ENCODE data around the gene CFAP77. TPM values are rescaled to one million over a fixed set of nuclear protein-coding genes. Genes with fewer than 3 reads are reported as not detected.

Gene CFAP77
- total RNA-seq, 2 experiments from 2014 or later, result not detected

DNA sequence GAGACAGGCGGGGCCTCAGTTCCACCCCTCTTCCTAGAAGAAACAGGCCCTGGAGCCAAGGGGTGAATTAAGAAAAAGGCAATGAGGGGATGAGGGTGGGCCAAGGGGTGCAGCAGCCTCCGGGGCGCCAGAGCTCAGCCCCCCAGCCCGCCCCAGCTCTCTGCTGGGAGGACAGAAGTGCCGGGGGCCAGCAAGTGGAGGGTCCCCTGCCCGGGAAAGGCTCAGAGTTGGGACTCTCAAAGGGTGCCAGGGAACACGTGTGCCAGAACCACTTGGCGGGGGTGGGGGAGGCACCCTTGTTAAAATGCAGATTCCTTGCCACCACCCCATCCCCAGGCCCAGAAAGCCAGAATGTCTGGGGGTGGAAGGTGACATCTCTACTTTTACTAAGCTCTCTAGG is 104.8 kb downstream of the CFAP77 start:
- POLR2A ChIA-PET, result no interaction called here
- DNase-seq, result no peak
- intact Hi-C loops (cut with micrococcal nuclease), result no loop called here
- CTCF ChIA-PET, result no interaction called here
- Mint-ChIP-seq H3K36me3 (ENCODE audit: low read depth) (no peaks in the 10 kb centered on the region), H3K4me1 (ENCODE audit: low read depth) (no peaks in the 10 kb centered on the region), H3K27ac (no peak overlapping the region), H3K4me3 (no peak overlapping the region), H3K27me3 (peaks cover 13% of the 10 kb centered on the region), H3K9me3 (no peaks in the 10 kb centered on the region)
- TF ChIP-seq, protein P1, sequence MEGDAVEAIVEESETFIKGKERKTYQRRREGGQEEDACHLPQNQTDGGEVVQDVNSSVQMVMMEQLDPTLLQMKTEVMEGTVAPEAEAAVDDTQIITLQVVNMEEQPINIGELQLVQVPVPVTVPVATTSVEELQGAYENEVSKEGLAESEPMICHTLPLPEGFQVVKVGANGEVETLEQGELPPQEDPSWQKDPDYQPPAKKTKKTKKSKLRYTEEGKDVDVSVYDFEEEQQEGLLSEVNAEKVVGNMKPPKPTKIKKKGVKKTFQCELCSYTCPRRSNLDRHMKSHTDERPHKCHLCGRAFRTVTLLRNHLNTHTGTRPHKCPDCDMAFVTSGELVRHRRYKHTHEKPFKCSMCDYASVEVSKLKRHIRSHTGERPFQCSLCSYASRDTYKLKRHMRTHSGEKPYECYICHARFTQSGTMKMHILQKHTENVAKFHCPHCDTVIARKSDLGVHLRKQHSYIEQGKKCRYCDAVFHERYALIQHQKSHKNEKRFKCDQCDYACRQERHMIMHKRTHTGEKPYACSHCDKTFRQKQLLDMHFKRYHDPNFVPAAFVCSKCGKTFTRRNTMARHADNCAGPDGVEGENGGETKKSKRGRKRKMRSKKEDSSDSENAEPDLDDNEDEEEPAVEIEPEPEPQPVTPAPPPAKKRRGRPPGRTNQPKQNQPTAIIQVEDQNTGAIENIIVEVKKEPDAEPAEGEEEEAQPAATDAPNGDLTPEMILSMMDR (IDR thresholded peaks at IDR 0.05), result no peak
- no peak for ATAC-seq

GRCh38 chr9:132516301-132516700 is 106.3 kb downstream of the CFAP77 start:
- intact Hi-C loops (cut with micrococcal nuclease), result no loop called here
- H3K27me3 Mint-ChIP-seq, result peaks cover 19% of the 10 kb centered on the region
- TF ChIP-seq, protein P1 (IDR thresholded peaks at IDR 0.05), result no peak
- H3K4me3 Mint-ChIP-seq, result no peak overlapping the region
- H3K36me3 Mint-ChIP-seq (ENCODE audit: low read depth), result no peaks in the 10 kb centered on the region
- ATAC-seq (no peak), DNase-seq (no peak)
- no peaks in the 10 kb centered on the region for H3K9me3 Mint-ChIP-seq
- no peaks in the 10 kb centered on the region for H3K4me1 Mint-ChIP-seq (ENCODE audit: low read depth)
- ChIA-PET POLR2A (no interaction called here), CTCF (no interaction called here)
- no peak overlapping the region for H3K27ac Mint-ChIP-seq

- ChIA-PET POLR2A (no interaction called here), CTCF (interaction anchor here (1.5 kb wide), 1 partner anchor 10 kb away, joined by 6 read pairs; no protein-coding TSS in a partner anchor)
- Mint-ChIP-seq H3K27ac (no peak overlapping the region), H3K4me1 (ENCODE audit: low read depth) (no peaks in the 10 kb centered on the region), H3K27me3 (peaks cover 19% of the 10 kb centered on the region), H3K4me3 (no peak overlapping the region), H3K36me3 (ENCODE audit: low read depth) (no peaks in the 10 kb centered on the region), H3K9me3 (no peaks in the 10 kb centered on the region)
- no peak for ATAC-seq
- TF ChIP-seq, protein P1 (IDR thresholded peaks at IDR 0.05), result no peak
- intact Hi-C loops (cut with micrococcal nuclease), result no loop called here
- DNase-seq, result no peak
These were observed 106.9 kb downstream of the CFAP77 start for GRCh38 chr9:132516911-132517310.

DNA sequence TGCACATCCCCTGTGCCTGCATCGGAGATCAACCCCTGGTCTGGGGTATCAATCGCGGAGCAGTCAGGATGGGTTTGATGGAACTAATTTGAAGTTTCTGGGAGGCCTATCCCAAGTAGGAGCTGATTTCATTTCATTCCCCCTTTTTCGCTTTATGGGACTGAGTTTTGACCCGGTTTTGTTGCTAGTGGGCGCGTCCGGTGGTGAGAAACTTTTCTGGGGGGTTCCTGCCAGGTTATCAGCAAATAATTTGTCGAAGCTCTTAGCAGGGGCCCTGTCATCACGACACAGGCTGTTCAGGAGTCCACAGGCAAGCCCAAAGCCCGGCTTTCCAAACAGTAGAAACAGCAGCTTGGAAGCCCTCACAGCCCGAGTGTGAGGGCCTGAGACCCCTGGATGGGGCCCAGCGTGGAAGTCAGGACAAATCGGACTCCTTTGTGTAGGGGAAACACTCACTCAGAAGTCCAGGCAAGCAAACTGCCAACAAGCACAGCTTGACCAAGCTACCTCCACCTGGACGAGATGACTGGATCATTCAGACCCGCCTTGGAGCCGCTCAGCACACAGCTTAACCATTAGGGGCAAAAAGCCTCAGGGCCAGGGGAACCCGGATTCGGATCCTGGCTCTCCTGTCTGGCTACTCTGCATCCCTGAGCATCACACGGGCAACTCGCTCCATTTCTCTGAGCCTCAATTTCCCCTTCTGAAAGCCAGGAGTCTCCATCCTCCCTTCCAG is 108.0 kb downstream of the CFAP77 start:
- H3K4me1 Mint-ChIP-seq (ENCODE audit: low read depth), result no peaks in the 10 kb centered on the region
- ATAC-seq (no peak), DNase-seq (no peak)
- no peak overlapping the region for H3K27ac Mint-ChIP-seq
- intact Hi-C loops (cut with micrococcal nuclease), result no loop called here
- no peaks in the 10 kb centered on the region for H3K36me3 Mint-ChIP-seq (ENCODE audit: low read depth)
- TF ChIP-seq, protein P1 (IDR thresholded peaks at IDR 0.05), result no peak
- H3K27me3 Mint-ChIP-seq, result peaks cover 19% of the 10 kb centered on the region
- no peaks in the 10 kb centered on the region for H3K9me3 Mint-ChIP-seq
- POLR2A ChIA-PET, result no interaction called here
- CTCF ChIA-PET, result interaction anchor here (1.1 to 1.5 kb wide), 3 partner anchors 9 to 57 kb away, joined by 3 to 6 read pairs (median 4); no protein-coding TSS in a partner anchor
- H3K4me3 Mint-ChIP-seq, result no peak overlapping the region

DNA sequence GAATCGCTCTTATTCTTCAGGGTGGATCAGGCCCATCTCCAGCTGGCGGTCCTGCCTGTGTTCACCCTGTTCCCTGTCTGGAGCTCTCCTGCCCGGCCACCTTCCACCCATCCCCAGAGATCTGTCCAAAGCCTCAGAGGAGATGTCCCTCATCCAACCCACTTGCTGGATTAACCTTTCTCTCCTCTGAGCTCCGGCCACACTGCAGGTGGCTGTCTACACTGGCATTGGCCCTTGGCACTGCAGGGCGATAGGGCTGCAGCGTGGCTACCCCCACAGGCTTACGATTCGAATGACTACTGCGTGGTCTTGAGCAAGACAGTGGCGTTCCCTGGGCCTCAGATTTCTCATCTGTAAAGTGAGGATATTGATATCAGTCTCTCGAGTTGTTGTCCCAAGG is 108.6 kb downstream of the CFAP77 start:
- no peak for ATAC-seq
- intact Hi-C loops (cut with micrococcal nuclease), result no loop called here
- H3K9me3 Mint-ChIP-seq, result no peaks in the 10 kb centered on the region
- H3K27ac Mint-ChIP-seq, result no peak overlapping the region
- no peaks in the 10 kb centered on the region for H3K36me3 Mint-ChIP-seq (ENCODE audit: low read depth)
- TF ChIP-seq, protein P1 (IDR thresholded peaks at IDR 0.05), result no peak
- no peak overlapping the region for H3K4me3 Mint-ChIP-seq
- H3K27me3 Mint-ChIP-seq, result peaks cover 18% of the 10 kb centered on the region
- DNase-seq, result no peak
- ChIA-PET POLR2A (no interaction called here), CTCF (interaction anchor here (1.1 to 1.5 kb wide), 3 partner anchors 10 to 56 kb away, joined by 3 to 6 read pairs (median 4); no protein-coding TSS in a partner anchor)
- H3K4me1 Mint-ChIP-seq (ENCODE audit: low read depth), result no peaks in the 10 kb centered on the region

Measured in activated CD8-positive, alpha-beta T cell treated with anti-CD3 and anti-CD28 coated beads for 36 hours (primary cell).